T47D (cell line): ENCODE results near the gene BCAS1.
A peak's percentile ranks its signal among the peaks of the same experiment; 100 is the strongest.

ENCODE experiments used
- DNase-seq, 2 experiments: peaks; one replicate each; pipeline versions ENCODE4 v3.0.0 to v3.0.0-alpha.2; 2011 to 2012; ENCODE audit warnings: low read depth in 1 of 2, low spot score in 1 of 2
- JUND ChIP-seq: IDR thresholded peaks from 2 replicates; pipeline ENCODE4 v1.6.1; 2012; ENCODE audit warnings: low read depth
- in situ Hi-C: cut with HindIII; loops from 2 replicates; pipeline ENCODE4 v1.10.0; 2016; ENCODE audit warnings: low sequenced_read_pairs, low pct_unique_long_range_greater_than_20kb

The BCAS1 gene

GRCh38 chr20:54070187-54070987 is at the start of gene BCAS1:
BCAS1 (minus strand) TSS chr20:54070594; CDS start chr20:54058718, 11,876 bp downstream.
- in situ Hi-C loops: no loop called here
- DNase-seq: peak; percentile 56 to 86
- peak; percentile 12; the same call in 1 of the 2 replicates for TF ChIP-seq JUND

GRCh38 chr20:54119744-54120143 is 49.4 kb upstream of the BCAS1 start:
- DNase-seq: no peak
- no peak for TF ChIP-seq JUND
- in situ Hi-C loops: no loop called here

GRCh38 chr20:54118220-54119001 is 48.0 kb upstream of the BCAS1 start:
- no peak for DNase-seq
- in situ Hi-C loops: no loop called here

GRCh38 chr20:54116550-54117235 is 46.3 kb upstream of the BCAS1 start:
- in situ Hi-C loops: no loop called here

More at GRCh38 chr20:54118220-54119001, 48.0 kb upstream of the BCAS1 start:
- TF ChIP-seq JUND: no peak

GRCh38 chr20:54115172-54115854 is 44.9 kb upstream of the BCAS1 start:
- no peak for DNase-seq
- in situ Hi-C loops: no loop called here
- TF ChIP-seq JUND: no peak

More at GRCh38 chr20:54116550-54117235, 46.3 kb upstream of the BCAS1 start:
- TF ChIP-seq JUND: no peak
- DNase-seq: no peak

- no peak for DNase-seq
- no peak for TF ChIP-seq JUND
- in situ Hi-C loops: no loop called here
These were observed 43.7 kb upstream of the BCAS1 start for GRCh38 chr20:54114109-54114508.

GRCh38 chr20:54113566-54113965 is 43.2 kb upstream of the BCAS1 start:
- TF ChIP-seq JUND: no peak
- in situ Hi-C loops: no loop called here
- DNase-seq: no peak

GRCh38 chr20:54112221-54112884 is 42.0 kb upstream of the BCAS1 start:
- in situ Hi-C loops: no loop called here
- TF ChIP-seq JUND: no peak
- no peak for DNase-seq

- DNase-seq: no peak
- TF ChIP-seq JUND: no peak
- in situ Hi-C loops: no loop called here
These were observed 41.1 kb upstream of the BCAS1 start for GRCh38 chr20:54111460-54111859.

- in situ Hi-C loops: no loop called here
- no peak for DNase-seq
- TF ChIP-seq JUND: peak; percentile 49; the same call in 1 of the 2 replicates
These were observed 40.1 kb upstream of the BCAS1 start for GRCh38 chr20:54110457-54110856.

- no peak for DNase-seq
- TF ChIP-seq JUND: no peak
- in situ Hi-C loops: no loop called here
These were observed 39.6 kb upstream of the BCAS1 start for GRCh38 chr20:54110041-54110440.
